Measurements from ENCODE around the gene MACROH2A1. TPM values are rescaled to one million over a fixed set of nuclear protein-coding genes. Genes with fewer than 3 reads are reported as not detected.
A peak's percentile ranks its signal among the peaks of the same experiment; 100 is the strongest.

The MACROH2A1 gene
- total RNA-seq, 1 donor from 2014 or later = 165 TPM

DNA sequence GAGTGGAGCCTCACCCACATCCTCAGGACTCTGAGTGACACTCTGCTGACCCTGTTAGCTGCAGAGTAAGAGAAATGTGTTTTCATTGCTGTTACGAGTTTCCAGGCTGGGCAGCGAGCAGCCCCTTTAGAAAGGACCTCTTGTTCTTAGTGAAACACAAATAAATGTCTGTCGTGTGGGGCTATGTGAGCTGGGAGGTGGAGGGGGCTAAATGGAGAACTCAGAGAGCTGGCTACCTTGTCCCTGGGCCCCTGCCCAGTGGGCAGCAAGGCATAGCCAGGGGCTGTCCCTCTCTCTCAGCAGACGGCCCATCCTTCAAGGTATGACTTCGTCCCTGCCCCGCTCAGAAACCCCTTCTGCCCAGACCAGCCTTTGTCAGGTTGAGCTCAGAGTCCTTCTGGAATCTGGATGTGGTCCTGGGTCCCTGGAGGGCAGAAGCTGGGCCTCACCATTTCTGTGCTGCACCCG lies 38.0 kb upstream of the MACROH2A1 start:
- no peak for DNase-seq (ENCODE audit: low read depth)

DNA sequence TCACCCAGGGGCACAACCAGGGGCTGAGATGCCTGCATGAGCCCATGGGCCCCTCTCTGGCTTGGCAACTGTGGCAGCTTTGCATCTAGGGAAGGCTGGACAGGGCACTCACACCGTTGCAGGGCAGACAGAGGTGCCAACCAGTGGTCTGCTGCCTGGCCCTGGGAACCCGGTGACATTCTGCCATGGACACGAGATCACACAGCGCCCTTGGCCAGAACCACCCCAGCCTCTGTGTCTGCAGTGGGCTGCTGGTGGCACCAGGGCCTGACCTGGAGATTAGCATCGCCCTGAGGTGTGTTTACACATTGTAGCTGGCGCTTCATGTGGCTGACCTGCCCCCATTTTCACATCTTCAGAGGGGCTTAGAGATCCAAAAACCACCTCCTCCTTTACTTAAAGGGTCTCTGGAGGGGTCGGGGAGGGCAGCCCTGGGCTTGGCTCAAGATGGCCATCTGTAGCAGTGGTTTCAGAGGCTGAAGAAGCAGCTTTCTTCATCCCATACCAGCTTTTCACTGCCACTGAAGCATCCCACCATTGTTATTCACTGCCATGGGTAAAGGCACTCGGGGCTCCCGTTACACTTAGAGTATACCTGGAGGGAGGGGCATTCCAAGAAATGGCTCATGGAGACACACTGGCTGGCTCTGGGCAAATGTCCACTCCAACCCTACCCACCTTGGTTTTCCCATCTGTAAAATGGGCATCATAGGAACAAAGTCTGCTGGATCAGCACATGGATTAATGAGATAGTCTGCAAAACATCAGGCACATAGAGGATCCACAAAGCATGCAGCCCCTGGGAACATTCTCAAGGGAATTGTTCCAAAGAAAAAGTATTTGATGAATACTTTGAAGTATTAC lies 36.7 kb upstream of the MACROH2A1 start:
- no peak for DNase-seq (ENCODE audit: low read depth)

- no peak for DNase-seq (ENCODE audit: low read depth)
Observed at GRCh38 chr5:135434591-135435466, 35.8 kb upstream of the MACROH2A1 start.

- no peak for DNase-seq (ENCODE audit: low read depth)
Observed at GRCh38 chr5:135433681-135434426, 34.8 kb upstream of the MACROH2A1 start.

GRCh38 chr5:135432113-135432512 lies 33.1 kb upstream of the MACROH2A1 start:
- DNase-seq (ENCODE audit: low read depth) = no peak

DNA sequence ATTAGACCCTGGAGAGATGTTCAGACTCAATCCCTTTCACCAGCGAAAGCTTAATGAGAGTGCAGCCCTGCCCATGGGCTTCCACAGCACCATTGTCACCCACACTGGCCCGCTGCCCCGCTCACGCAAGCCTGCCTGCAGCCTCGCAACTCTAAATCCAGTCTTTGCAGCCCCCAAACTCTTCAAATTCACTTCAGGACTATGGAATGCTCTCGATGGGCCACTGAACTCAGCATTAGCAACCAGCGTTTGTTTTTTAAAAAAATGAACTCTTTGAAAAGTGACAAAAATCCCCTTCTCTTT lies 31.1 kb upstream of the MACROH2A1 start:
- DNase-seq (ENCODE audit: low read depth) = no peak

DNA sequence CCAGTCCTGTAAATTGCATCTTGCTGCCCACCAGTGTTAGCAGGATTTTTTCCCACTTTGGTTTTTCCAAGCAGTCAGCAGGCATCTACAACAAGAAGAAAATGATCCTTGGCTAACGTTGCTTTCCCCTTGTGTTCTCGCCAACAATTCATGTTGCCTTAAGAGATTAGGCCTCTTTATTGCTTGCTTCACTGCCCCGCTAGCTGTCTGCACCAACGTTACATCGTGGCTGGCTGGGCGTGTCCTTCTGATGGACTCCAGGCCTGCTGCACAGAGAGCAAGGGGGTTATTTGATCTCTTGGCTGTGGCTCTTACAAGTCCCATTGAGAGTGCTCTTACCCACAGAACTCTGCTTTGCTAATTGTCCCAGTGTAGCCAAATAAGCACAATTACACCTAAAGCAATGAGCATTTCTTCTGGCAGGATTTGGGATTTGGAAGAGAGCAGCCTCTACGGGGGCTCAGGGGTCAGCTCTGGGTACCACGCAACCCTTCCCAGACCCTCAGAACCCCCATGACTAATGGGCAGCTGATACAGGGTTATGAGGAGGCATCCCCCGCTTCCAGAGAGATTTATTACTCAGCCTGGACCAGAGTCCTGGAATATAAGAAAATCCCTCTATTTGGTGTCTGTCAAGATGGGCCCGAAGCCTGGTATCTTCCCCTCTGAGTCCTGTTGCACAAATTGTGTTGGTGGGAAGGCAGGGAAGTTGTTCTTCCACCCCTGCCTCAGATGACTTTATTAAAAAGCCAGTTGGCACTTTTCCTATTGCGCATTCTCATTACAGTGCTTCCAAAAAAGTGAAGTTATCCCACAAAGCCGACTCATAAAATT lies 30.5 kb upstream of the MACROH2A1 start:
- DNase-seq (ENCODE audit: low read depth) = peak; percentile 22

GRCh38 chr5:135428586-135428985 lies 29.6 kb upstream of the MACROH2A1 start:
- DNase-seq (ENCODE audit: low read depth) = no peak

- peak; percentile 61 for DNase-seq (ENCODE audit: low read depth)
Observed at GRCh38 chr5:135426102-135427082, 27.4 kb upstream of the MACROH2A1 start.

GRCh38 chr5:135425641-135426040 lies 26.6 kb upstream of the MACROH2A1 start:
- no peak for DNase-seq (ENCODE audit: low read depth)

GRCh38 chr5:135423846-135424168 lies 24.8 kb upstream of the MACROH2A1 start:
- no peak for DNase-seq (ENCODE audit: low read depth)

DNA sequence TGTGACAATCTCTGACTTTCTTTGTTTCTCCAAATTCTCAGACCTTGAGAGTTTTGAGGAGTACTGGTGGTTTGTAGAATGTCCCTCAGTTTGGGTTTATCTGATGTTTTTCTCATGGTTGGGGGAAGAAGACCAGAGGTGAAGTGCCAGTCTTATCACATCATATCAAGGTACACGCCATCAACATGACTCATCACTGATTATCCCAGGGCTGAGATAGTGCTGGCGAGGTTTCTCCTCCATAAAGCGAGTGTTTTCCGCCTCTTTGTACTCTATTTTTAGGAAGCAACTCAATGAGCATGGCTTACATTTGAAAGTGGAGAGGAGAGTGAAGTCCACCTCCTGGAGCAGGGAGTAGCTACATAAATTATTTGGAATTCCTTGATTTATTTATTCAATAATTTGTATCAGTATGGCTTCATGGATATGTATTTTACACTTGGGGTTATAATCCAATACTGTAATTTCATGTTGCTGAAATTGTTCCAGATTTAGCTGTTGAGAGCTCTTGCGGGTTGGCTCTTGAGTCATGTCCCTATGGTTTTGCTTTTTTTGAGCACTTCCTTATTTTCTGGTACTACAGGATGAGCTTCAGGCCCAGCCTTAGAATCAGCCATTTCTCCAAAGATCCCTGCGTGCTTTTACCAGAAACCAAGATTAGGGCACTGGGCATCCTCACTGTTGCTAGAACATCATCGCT lies 24.3 kb upstream of the MACROH2A1 start:
- no peak for DNase-seq (ENCODE audit: low read depth)

GRCh38 chr5:135422419-135422818 lies 23.4 kb upstream of the MACROH2A1 start:
- DNase-seq (ENCODE audit: low read depth) = no peak

DNA sequence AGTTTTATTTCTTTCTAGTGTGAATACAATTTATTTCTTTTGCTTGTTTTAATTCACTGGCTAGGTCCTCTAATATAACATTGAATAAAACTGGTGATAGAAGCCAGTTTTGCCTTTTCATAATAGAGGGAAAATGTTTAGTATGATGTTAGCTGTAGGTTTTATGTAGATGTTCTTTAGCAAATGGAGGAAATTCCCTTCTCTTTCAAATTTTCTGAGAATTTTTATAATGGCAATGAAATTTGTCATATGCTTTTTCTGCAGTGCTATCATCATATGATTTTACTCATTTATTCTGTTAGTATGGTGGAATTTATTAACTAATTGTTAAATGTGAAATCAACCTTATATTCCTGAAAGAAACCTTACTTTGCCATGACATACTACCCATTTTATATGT lies 18.1 kb upstream of the MACROH2A1 start:
- DNase-seq (ENCODE audit: low read depth) = no peak

- no peak for DNase-seq (ENCODE audit: low read depth)
Observed at GRCh38 chr5:135405082-135405481, 6.1 kb upstream of the MACROH2A1 start.

- DNase-seq (ENCODE audit: low read depth) = no peak
Observed at GRCh38 chr5:135402031-135402430, 3.0 kb upstream of the MACROH2A1 start.

DNA sequence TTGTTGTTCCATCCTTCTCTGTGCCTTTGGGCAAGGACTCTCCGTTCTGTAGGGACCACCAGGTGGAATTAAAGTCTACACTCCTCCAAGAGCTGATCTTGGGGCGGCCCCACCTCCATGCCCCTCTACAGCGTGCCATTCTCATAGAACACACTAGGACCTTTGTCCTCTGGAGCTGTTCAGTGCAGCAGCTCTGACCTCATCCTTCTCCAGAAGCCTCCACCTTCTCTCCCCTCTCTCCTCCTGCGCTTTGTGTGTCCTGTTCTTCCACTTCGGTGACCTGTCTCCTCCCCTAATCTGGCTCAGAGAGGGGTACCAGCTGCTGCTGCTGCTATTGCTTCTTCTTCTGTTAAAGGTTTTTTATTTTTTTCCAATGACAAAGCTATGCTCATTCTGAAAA lies 1.8 kb upstream of the MACROH2A1 start:
- DNase-seq (ENCODE audit: low read depth) = no peak

- no peak for DNase-seq (ENCODE audit: low read depth)
Observed at GRCh38 chr5:135399794-135400542, 937 bp upstream of the MACROH2A1 start.
